Left lung (tissue), 10 donors: Measurements from ENCODE around the gene ANKRD16. TPM values are rescaled to one million over a fixed set of nuclear protein-coding genes. Genes with fewer than 3 reads are reported as not detected.

ENCODE experiments used
- ATAC-seq: fragments of 200-7000 bp; cut with Tn5 transposase; one replicate; pipeline ENCODE4 v1.9.1; 2020; ENCODE audit warnings: moderate library complexity
- DNase-seq, 4 donors: peaks; one replicate each; pipeline ENCODE4 v3.0.0-alpha.2; 2013 to 2020
- H3K27ac ChIP-seq, 2 donors: fragments of 200-600 bp; sonication (generic) in 1 of 2; one replicate each; pipeline versions ENCODE4 v1.5.0 to v1.8.0; 2020 to 2021
- H3K27me3 ChIP-seq, 2 donors: fragments of 200-600 bp; sonication (generic) in 1 of 2; one replicate each; pipeline versions ENCODE4 v1.5.0 to v1.8.0; 2020 to 2021
- H3K36me3 ChIP-seq, 2 donors: fragments of 200-600 bp; sonication (generic) in 1 of 2; one replicate each; pipeline versions ENCODE4 v1.5.0 to v1.8.0; 2020 to 2021
- H3K4me1 ChIP-seq, 2 donors: fragments of 200-600 bp; one replicate each; pipeline ENCODE4 v1.8.0; 2021
- H3K4me3 ChIP-seq, 2 donors: fragments of 200-600 bp; sonication (generic) in 1 of 2; one replicate each; pipeline versions ENCODE4 v1.5.0 to v1.8.0; 2020 to 2021; ENCODE audit warnings: mild to moderate bottlenecking in 1 of 2
- H3K9me3 ChIP-seq, 2 donors: fragments of 200-600 bp; sonication (generic) in 1 of 2; one replicate each; pipeline versions ENCODE4 v1.5.0 to v1.8.0; 2020 to 2021
- CTCF ChIP-seq, 2 donors: fragments of 200-600 bp; sonication (generic) in 1 of 2; IDR thresholded peaks; one replicate each; pipeline versions ENCODE4 v1.5.0 to v1.8.0; 2021; ENCODE audit warnings: antibody characterized with exemption in 2 of 2
- intact Hi-C, 2 donors: fragments of 100-400 bp; cut with DNase I; formaldehyde crosslinking; loops; one replicate each; pipeline versions ENCODE4 v1.11.2 to v1.14.2; 2022
- polyA plus RNA-seq, 6 donors: library from polyadenylated mRNA; unstranded; fragments of 120-200 nt; gene quantifications; one replicate each; pipeline ENCODE4 v1.2.1, GENCODE V29; 2013; ENCODE audit not compliant: insufficient read length in 6 of 6
- total RNA-seq, 2 donors: library from RNA; stranded (reverse); fragmentation: NEBNext Ultra II Directional; extraction: Animal tissue kit (Norgen Biotek cat#: 25700); gene quantifications; one replicate each; pipeline ENCODE4 v1.2.1, GENCODE V29; 2021
- donor health status: DM: no; HTN: yes; CAD: no.
- donor health status: DM: no; HTN: no; CAD: no.

Gene ANKRD16
- total and polyA plus RNA-seq, 8 donors, result 4.4 to 13.0 (median 11.7) TPM

- peak; percentile 20 for ATAC-seq
- intact Hi-C loops, result no loop called here
Measured at GRCh38 chr10:5818894-5819293, 70.8 kb downstream of the ANKRD16 start.

GRCh38 chr10:5818048-5818331 is 71.7 kb downstream of the ANKRD16 start:
- H3K4me1 ChIP-seq, result peaks cover 10 to 11% of the 10 kb centered on the region in 2 donors
- no peak overlapping the region for H3K4me3 ChIP-seq
- H3K36me3 ChIP-seq, result no peaks in the 10 kb centered on the region
- intact Hi-C loops, result no loop called here
- no peak for ATAC-seq
- no peak for DNase-seq
- H3K27me3 ChIP-seq, result no peaks in the 10 kb centered on the region
- H3K9me3 ChIP-seq, result no peaks in the 10 kb centered on the region
- no peak for TF ChIP-seq CTCF (IDR thresholded peaks at IDR 0.05)
- H3K27ac ChIP-seq, result no peak overlapping the region

More at GRCh38 chr10:5818894-5819293, 70.8 kb downstream of the ANKRD16 start:
- no peak overlapping the region for H3K4me3 ChIP-seq
- H3K27me3 ChIP-seq, result no peaks in the 10 kb centered on the region
- no peaks in the 10 kb centered on the region for H3K36me3 ChIP-seq
- no peak for DNase-seq
- TF ChIP-seq CTCF (IDR thresholded peaks at IDR 0.05), result no peak
- no peak overlapping the region for H3K27ac ChIP-seq
- peaks cover 10 to 11% of the 10 kb centered on the region in 2 donors for H3K4me1 ChIP-seq
- H3K9me3 ChIP-seq, result no peaks in the 10 kb centered on the region

GRCh38 chr10:5817322-5818047 is 72.2 kb downstream of the ANKRD16 start:
- Histone ChIP-seq H3K4me3 (no peak overlapping the region), H3K36me3 (no peaks in the 10 kb centered on the region), H3K27ac (no peak overlapping the region), H3K4me1 (peaks cover 10 to 11% of the 10 kb centered on the region in 2 donors), H3K27me3 (no peaks in the 10 kb centered on the region), H3K9me3 (no peaks in the 10 kb centered on the region)
- no peak for TF ChIP-seq CTCF (IDR thresholded peaks at IDR 0.05)
- ATAC-seq (no peak), DNase-seq (no peak)
- intact Hi-C loops, result no loop called here

GRCh38 chr10:5816170-5816569 is 73.5 kb downstream of the ANKRD16 start:
- Histone ChIP-seq H3K27me3 (no peaks in the 10 kb centered on the region), H3K27ac (no peak overlapping the region), H3K4me3 (no peak overlapping the region), H3K4me1 (peaks cover 17 to 24% of the 10 kb centered on the region in 2 donors), H3K36me3 (no peaks in the 10 kb centered on the region), H3K9me3 (no peaks in the 10 kb centered on the region)
- TF ChIP-seq CTCF (IDR thresholded peaks at IDR 0.05), result no peak
- no peak for DNase-seq
- intact Hi-C loops, result no loop called here
- ATAC-seq, result no peak

- H3K36me3 ChIP-seq, result no peaks in the 10 kb centered on the region
- H3K27me3 ChIP-seq, result no peaks in the 10 kb centered on the region
- peak overlapping the region; percentile 95 to 98 for H3K27ac ChIP-seq
- H3K4me1 ChIP-seq, result peaks cover 34 to 41% of the 10 kb centered on the region in 2 donors
- ATAC-seq (no peak), DNase-seq (no peak)
- intact Hi-C loops, result no loop called here
- TF ChIP-seq CTCF (IDR thresholded peaks at IDR 0.05), result no peak
- H3K4me3 ChIP-seq, result peak overlapping the region; percentile 66 to 76
- H3K9me3 ChIP-seq, result no peaks in the 10 kb centered on the region
Measured at GRCh38 chr10:5814110-5815107, 75.3 kb downstream of the ANKRD16 start.
